NCI-H2081 (cell line): Measurements from ENCODE around the gene SDR42E2.
"Not testable (repeated sequence)": the region's sequence is repeated elsewhere in the genome, so short reads cannot be mapped to it uniquely, and the experiment has no call there.

Experiments used
- DNase-seq, 2 experiments: peaks; one replicate each; lab custom pipeline; 2025; lab: John Stamatoyannopoulos, UW

Gene SDR42E2

DNA sequence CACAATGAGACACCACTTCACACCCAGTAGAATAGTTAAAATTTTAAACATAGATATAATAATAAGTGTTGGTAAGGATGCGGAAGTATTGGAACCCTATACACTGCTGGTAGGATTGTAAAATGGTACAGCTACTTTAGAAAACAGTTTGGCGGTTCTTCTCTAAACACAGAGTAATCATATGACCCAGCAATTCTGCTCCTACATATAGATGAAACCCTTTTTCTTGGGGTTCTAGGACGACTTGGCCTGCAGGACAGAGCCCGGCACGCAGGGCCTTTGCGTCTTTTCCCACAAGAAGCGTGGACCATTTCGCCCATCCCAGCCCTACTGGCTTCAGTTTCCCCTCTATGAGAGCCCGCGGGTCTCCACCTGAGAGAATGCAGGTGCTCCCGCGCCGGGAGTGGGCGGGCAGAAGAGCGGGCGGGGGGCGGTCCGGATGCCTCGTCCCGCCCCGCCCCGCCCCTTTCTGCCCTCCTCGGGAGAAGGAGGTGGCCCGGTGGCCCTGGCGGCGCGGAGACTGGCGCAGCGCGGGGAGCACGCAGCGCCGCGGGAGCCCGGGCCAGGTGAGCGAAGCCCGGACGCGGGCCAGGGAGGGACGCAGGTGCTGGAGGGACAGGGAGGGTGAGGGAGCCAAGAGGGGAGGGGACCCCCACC lies at the start of gene SDR42E2:
SDR42E2 (plus strand) TSS at position 508 of the 657 bp plus-strand sequence. CDS start 3,077 bp downstream, outside the sequence.
- DNase-seq, result peak in 1 of 2 experiments; percentile 4

DNA sequence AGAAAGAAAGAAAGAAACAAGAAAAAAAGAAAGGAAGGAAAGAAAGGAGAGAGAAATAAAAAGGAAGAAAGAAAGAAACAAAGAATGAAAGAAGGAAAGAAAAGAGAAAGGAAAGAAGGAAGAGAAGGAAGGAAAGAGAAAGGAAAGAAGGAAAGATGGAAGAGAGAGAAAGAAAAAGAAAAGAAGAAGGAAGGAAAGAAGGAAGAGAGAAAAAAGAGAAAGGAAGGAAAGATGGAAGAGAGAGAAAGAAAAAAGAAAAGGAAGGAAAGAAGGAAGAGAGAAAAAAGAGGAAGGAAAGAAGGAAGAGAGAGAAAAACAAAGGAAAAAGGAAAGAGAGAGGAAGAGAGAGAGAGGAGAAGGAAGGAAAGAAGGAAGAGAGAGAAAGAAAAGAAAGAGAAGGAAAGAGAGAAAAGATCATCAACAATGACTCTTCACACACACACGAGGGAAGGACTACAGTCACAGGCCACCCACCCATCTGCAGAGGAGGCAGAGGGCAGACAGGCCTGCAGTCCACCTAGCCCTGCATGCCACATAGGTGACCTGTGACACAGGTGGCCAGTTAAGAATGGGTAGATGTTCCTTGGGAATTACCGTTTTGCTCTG lies 46.1 kb upstream of the SDR42E2 start:
- DNase-seq, result no peak

DNA sequence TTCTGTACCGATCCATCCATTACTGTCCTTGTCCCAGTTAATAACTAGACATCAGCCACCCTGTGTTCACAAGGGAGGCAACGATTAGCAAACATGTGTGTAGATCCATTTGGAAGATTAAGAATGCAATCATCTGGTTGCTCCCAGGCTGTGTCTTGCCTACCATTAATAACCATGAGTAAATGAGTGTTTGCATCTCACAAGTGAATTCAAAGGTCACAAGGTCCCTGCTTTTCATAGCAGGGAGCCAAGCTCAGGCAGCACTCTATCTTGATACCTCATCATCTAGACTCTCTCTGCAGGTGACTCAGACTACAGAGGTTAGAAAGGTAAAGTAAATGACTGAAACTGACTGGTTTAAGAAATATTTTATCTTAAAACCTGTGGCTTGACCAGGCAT lies 44.7 kb upstream of the SDR42E2 start:
- no peak for DNase-seq

GRCh38 chr16:22120440-22120839 lies 41.9 kb upstream of the SDR42E2 start:
- DNase-seq, result no peak

GRCh38 chr16:22122239-22122638 lies 40.1 kb upstream of the SDR42E2 start:
- no peak for DNase-seq

DNA sequence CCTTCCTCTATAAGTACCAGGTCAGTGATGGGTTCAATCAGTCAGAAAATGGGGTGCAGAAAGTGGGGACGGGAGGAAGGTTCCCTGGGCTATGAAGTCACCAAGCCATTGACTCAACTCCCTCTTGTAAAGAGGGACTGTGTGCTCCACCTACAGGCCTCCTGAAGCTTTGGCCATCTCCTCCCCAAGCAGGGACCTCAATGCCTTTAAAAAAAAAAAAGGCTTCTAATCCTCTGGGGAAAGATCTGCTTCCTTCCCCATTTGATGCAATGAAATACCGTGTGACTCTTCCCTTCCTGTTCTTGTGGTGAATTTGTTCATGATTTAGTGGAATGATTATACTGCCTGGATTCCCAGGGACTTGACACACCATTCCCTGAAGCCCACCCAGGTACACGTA lies 39.2 kb upstream of the SDR42E2 start:
- DNase-seq, result no peak

GRCh38 chr16:22123759-22124490 lies 38.4 kb upstream of the SDR42E2 start:
- DNase-seq, result no peak

GRCh38 chr16:22124583-22125284 lies 37.6 kb upstream of the SDR42E2 start:
- no peak for DNase-seq

- no peak for DNase-seq
Measured at GRCh38 chr16:22126037-22126558, 36.2 kb upstream of the SDR42E2 start.

DNA sequence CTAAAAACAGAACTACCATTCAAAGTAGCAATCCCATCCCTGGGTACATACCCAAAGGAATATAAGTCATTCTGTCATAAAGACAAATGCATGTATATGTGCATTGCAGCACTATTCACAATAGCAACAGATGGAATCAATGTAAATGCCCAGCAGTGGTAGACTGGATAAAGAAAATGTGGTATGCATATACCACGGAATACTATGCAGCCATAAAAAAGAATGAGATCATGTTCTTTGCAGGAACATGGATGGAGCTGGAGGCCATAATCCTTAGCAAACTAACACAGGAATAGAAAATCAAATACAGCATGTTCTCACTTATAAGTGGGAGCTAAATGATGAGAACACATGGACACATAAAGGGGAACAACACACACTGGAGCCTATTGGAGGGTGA lies 33.8 kb upstream of the SDR42E2 start:
- DNase-seq, result not testable (repeated sequence)

GRCh38 chr16:22130528-22130927 lies 31.8 kb upstream of the SDR42E2 start:
- no peak for DNase-seq

DNA sequence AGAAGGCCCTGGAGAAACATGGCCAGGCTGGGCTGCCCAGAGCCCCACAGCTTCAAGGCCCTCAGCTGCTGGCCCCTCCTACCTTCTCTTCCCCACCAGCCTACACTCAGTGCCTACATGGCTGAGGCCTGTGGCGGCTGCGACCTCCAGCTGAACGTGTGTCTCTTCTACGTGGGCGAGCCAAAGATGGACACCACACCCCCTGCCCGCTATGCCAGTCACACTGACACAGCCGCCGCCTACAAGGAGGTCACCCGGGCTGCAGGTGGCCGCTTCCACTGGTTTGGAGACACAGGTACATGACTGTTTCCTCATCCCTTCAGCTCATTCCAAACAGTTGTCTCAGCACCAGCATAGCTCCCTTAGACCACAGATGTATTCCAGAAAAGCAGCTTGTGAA lies 29.5 kb upstream of the SDR42E2 start:
- DNase-seq, result no peak

GRCh38 chr16:22138482-22138881 lies 23.8 kb upstream of the SDR42E2 start:
- no peak for DNase-seq

DNA sequence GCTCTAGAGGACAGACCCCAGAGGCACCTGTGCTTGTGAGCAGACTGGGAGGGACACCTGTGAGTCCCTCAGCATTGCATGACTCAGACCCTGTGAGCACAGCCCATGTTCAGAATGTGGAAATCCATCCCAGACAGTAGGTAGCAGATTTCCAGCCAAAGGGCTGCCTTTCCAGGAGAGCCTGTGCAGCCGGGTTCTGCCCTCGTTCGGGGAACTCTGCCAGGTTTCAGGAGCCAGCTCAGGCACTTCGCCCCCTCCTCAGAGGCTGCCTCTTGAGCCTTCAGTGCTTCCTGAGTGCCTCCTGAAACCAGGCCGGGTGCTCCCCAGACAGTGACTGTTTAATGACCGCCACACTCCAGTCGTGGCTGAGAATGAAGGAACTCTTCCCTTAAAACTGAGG lies 23.3 kb upstream of the SDR42E2 start:
- DNase-seq, result no peak

- DNase-seq, result no peak
Measured at GRCh38 chr16:22139732-22140131, 22.6 kb upstream of the SDR42E2 start.

- DNase-seq, result no peak
Measured at GRCh38 chr16:22141767-22142166, 20.5 kb upstream of the SDR42E2 start.

DNA sequence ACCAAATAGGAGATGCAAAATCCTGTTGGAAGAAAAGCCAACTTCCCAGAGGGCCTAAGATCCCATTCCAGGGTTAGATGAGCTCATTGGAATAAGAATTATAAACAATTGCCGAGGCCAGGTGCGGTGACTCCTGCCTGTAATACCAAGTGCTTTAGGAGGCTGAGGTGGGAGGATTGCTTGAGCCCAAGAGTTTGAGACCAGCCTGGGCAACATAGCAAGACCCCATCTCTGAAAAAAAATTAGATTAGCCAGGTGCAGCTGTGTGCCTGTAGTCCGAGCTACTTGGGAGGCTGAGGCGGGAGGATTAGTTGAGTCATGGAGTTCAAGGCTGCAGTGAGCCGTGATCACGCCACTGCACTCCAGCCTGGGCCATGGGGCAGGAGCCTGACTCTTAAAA lies 17.8 kb upstream of the SDR42E2 start:
- DNase-seq, result no peak

DNA sequence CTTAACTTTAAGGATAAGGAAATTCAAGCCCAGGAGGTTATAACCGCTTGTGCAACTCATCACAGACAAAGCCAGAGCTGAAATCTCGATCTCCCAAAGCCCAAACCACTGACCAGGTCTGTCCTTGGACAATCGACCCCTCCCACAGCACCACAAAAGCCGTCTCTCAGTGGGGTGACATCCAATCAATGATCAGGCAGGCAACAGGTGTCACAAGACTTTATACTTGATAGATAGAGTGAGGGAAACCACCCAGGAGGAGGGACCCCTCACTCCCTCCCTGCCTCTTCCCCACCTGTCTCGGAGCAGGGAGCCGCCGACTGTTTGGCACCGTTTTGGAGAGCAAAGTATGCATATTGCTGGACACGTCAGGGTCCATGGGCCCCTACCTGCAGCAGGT lies 14.5 kb upstream of the SDR42E2 start:
- no peak for DNase-seq

- no peak for DNase-seq
Measured at GRCh38 chr16:22151246-22151998, 10.9 kb upstream of the SDR42E2 start.

GRCh38 chr16:22152316-22152715 lies 10.0 kb upstream of the SDR42E2 start:
- DNase-seq, result no peak

- not testable (repeated sequence) for DNase-seq
Measured at GRCh38 chr16:22153078-22153477, 9.2 kb upstream of the SDR42E2 start.

- no peak for DNase-seq
Measured at GRCh38 chr16:22161401-22161800, 905 bp upstream of the SDR42E2 start.
